Dermis blood vessel endothelial cell (primary cell): ENCODE data around the gene SH3BP2. TPM values are rescaled to one million over a fixed set of nuclear protein-coding genes. Genes with fewer than 3 reads are reported as not detected.

Source experiments
- DNase-seq: peaks from one replicate; pipeline ENCODE4 v3.0.0; 2010
- total RNA-seq: library from RNA; depleted of rRNA; stranded (reverse); fragments of >200 nt; gene quantifications from 2 replicates; pipeline ENCODE4 v1.2.3, GENCODE V29; 2014

Gene SH3BP2
- total RNA-seq, 1 donor from 2014 or later: 26.4 TPM

- no peak for DNase-seq
Measured at GRCh38 chr4:2835978-2836377, 43.1 kb downstream of the SH3BP2 start.

- no peak for DNase-seq
Measured at GRCh38 chr4:2836391-2836859, 43.5 kb downstream of the SH3BP2 start.

GRCh38 chr4:2837110-2837903 is 44.4 kb downstream of the SH3BP2 start:
- DNase-seq: no peak

- DNase-seq: peak; percentile 80
Measured at GRCh38 chr4:2837904-2838496, 45.1 kb downstream of the SH3BP2 start.

GRCh38 chr4:2839060-2839459 is 46.2 kb downstream of the SH3BP2 start:
- no peak for DNase-seq

GRCh38 chr4:2842687-2843262 is 49.9 kb downstream of the SH3BP2 start:
- DNase-seq: no peak

GRCh38 chr4:2843263-2843940 is 50.5 kb downstream of the SH3BP2 start, which contains the start of gene ADD1:
ADD1 (plus strand) TSS chr4:2843844; CDS start chr4:2875916, 32,072 bp downstream.
- DNase-seq: peak; percentile 97

GRCh38 chr4:2843941-2844584 is 51.2 kb downstream of the SH3BP2 start:
- DNase-seq: peak; percentile 66

- no peak for DNase-seq
Measured at GRCh38 chr4:2846172-2846571, 53.3 kb downstream of the SH3BP2 start.

GRCh38 chr4:2847302-2847871 is 54.5 kb downstream of the SH3BP2 start:
- DNase-seq: no peak

- no peak for DNase-seq
Measured at GRCh38 chr4:2848449-2848848, 55.6 kb downstream of the SH3BP2 start.

- no peak for DNase-seq
Measured at GRCh38 chr4:2849267-2850152, 56.6 kb downstream of the SH3BP2 start.

GRCh38 chr4:2850966-2851798 is 58.3 kb downstream of the SH3BP2 start:
- DNase-seq: no peak

GRCh38 chr4:2852481-2852921 is 59.6 kb downstream of the SH3BP2 start:
- DNase-seq: no peak

GRCh38 chr4:2855584-2855983 is 62.7 kb downstream of the SH3BP2 start:
- DNase-seq: no peak

GRCh38 chr4:2856266-2856665 is 63.4 kb downstream of the SH3BP2 start:
- DNase-seq: no peak

GRCh38 chr4:2857349-2857927 is 64.6 kb downstream of the SH3BP2 start:
- no peak for DNase-seq

- no peak for DNase-seq
Measured at GRCh38 chr4:2858451-2859217, 65.7 kb downstream of the SH3BP2 start.

- no peak for DNase-seq
Measured at GRCh38 chr4:2859514-2859913, 66.6 kb downstream of the SH3BP2 start.
